Smooth muscle cell (in vitro differentiated cells): ENCODE data around the gene MICAL3. TPM values are rescaled to one million over a fixed set of nuclear protein-coding genes. Genes with fewer than 3 reads are reported as not detected.

ENCODE experiments used
- DNase-seq: peaks from one replicate; lab custom pipeline; 2025; ENCODE audit not compliant: unreplicated experiment; lab: John Stamatoyannopoulos, UW
- H2AFZ ChIP-seq: fragments of 200-600 bp; sonication (generic); 2 replicates; pipeline ENCODE4 v1.6.0; 2016; ENCODE audit warnings: antibody characterized with exemption, low read depth, mild to moderate bottlenecking
- H3F3A ChIP-seq: fragments of 200-600 bp; sonication (generic); 2 replicates; pipeline ENCODE4 v1.6.0; 2017; ENCODE audit warnings: antibody characterized with exemption, low read depth
- H3K27ac ChIP-seq: fragments of 200-600 bp; sonication (generic); 2 replicates; pipeline ENCODE4 v1.5.1; 2016; ENCODE audit warnings: low read depth, mild to moderate bottlenecking
- H3K27me3 ChIP-seq: fragments of 200-600 bp; sonication (generic); 2 replicates; pipeline ENCODE4 v1.6.1; 2016; ENCODE audit warnings: low read depth, mild to moderate bottlenecking
- H3K36me3 ChIP-seq: fragments of 200-600 bp; sonication (generic); 2 replicates; pipeline ENCODE4 v1.5.1; 2016; ENCODE audit warnings: low read depth
- H3K4me1 ChIP-seq: fragments of 200-600 bp; sonication (generic); 2 replicates; pipeline ENCODE4 v1.5.1; 2016; ENCODE audit warnings: low read depth
- H3K4me2 ChIP-seq: fragments of 200-600 bp; sonication (generic); 2 replicates; pipeline ENCODE4 v1.6.0; 2016; ENCODE audit warnings: mild to moderate bottlenecking
- H3K4me3 ChIP-seq: fragments of 200-600 bp; sonication (generic); 2 replicates; pipeline ENCODE4 v1.5.1; 2016; ENCODE audit warnings: mild to moderate bottlenecking
- H3K79me2 ChIP-seq: fragments of 200-600 bp; sonication (generic); 2 replicates; pipeline ENCODE4 v1.6.0; 2016; ENCODE audit warnings: low read depth, mild to moderate bottlenecking
- H3K9ac ChIP-seq: fragments of 200-600 bp; sonication (generic); 2 replicates; pipeline ENCODE4 v1.6.0; 2016; ENCODE audit warnings: low read depth
- H3K9me3 ChIP-seq: fragments of 200-600 bp; sonication (generic); replicated peaks from 2 replicates; pipeline ENCODE4 v1.5.1; 2016; ENCODE audit warnings: low read depth
- H4K20me1 ChIP-seq: fragments of 200-600 bp; sonication (generic); 2 replicates; pipeline ENCODE4 v1.6.0; 2016; ENCODE audit warnings: low read depth
- CTCF ChIP-seq: fragments of 200-600 bp; sonication (generic); IDR thresholded peaks from 2 replicates; pipeline ENCODE4 v1.5.1; 2017; ENCODE audit warnings: borderline replicate concordance, mild to moderate bottlenecking, antibody characterized with exemption; ENCODE audit not compliant: insufficient read depth, poor library complexity, severe bottlenecking
- WGBS: methylation state at CpG from one replicate; pipeline ENCODE4 v1.1.7; 2016; ENCODE audit warnings: low lambda C conversion rate; 5-methylcytosine and 5-hydroxymethylcytosine counted together
- polyA plus RNA-seq: library from polyadenylated mRNA; unstranded; fragments of >200 nt; fragmentation: Nextera tagmentation; extraction: Ambion mirVana; gene quantifications from 2 replicates; pipeline ENCODE4 v1.2.1, GENCODE V29; 2016
- total RNA-seq: library from RNA; depleted of rRNA; stranded (reverse); fragments of >200 nt; gene quantifications from 2 replicates; pipeline ENCODE4 v1.2.3, GENCODE V29; 2014

MICAL3 gene
- total and polyA plus RNA-seq, 2 experiments from 2014 or later: 3.1 to 28.6 TPM

GRCh38 chr22:17792299-17792698 lies 232.1 kb downstream of the MICAL3 start:
- H3F3A ChIP-seq: no peaks in the 10 kb centered on the region
- no peak overlapping the region for H3K27ac ChIP-seq
- no peaks in the 10 kb centered on the region for H3K36me3 ChIP-seq
- no peak overlapping the region for H2AFZ ChIP-seq
- WGBS: 79% methylated on average over 5 of the region's 5 CpGs
- H3K9me3 ChIP-seq: no peaks in the 10 kb centered on the region
- TF ChIP-seq CTCF: no peak
- no peak for DNase-seq
- H3K27me3 ChIP-seq: no peaks in the 10 kb centered on the region
- H3K4me2 ChIP-seq: no peak overlapping the region
- no peak overlapping the region for H3K9ac ChIP-seq
- H3K4me3 ChIP-seq: no peak overlapping the region
- H4K20me1 ChIP-seq: no peaks in the 10 kb centered on the region
- H3K4me1 ChIP-seq: peaks cover 1% of the 10 kb centered on the region
- no peaks in the 10 kb centered on the region for H3K79me2 ChIP-seq

GRCh38 chr22:17791196-17791595 lies 233.2 kb downstream of the MICAL3 start:
- H3K27ac ChIP-seq: no peak overlapping the region
- no peaks in the 10 kb centered on the region for H3K27me3 ChIP-seq
- no peaks in the 10 kb centered on the region for H4K20me1 ChIP-seq
- no peaks in the 10 kb centered on the region for H3F3A ChIP-seq
- H2AFZ ChIP-seq: no peak overlapping the region
- peaks cover 5% of the 10 kb centered on the region for H3K4me1 ChIP-seq
- no peak for TF ChIP-seq CTCF
- 96% methylated on average over 21 of the region's 21 CpGs for WGBS
- H3K9ac ChIP-seq: no peak overlapping the region
- H3K4me2 ChIP-seq: no peak overlapping the region
- H3K9me3 ChIP-seq: no peaks in the 10 kb centered on the region
- no peak overlapping the region for H3K4me3 ChIP-seq
- no peaks in the 10 kb centered on the region for H3K79me2 ChIP-seq
- no peaks in the 10 kb centered on the region for H3K36me3 ChIP-seq
- DNase-seq: no peak

- H3K4me1 ChIP-seq: peaks cover 5% of the 10 kb centered on the region
- no peak overlapping the region for H3K4me3 ChIP-seq
- H3K36me3 ChIP-seq: no peaks in the 10 kb centered on the region
- DNase-seq: no peak
- no peaks in the 10 kb centered on the region for H3F3A ChIP-seq
- no peaks in the 10 kb centered on the region for H4K20me1 ChIP-seq
- no peak overlapping the region for H2AFZ ChIP-seq
- no peak overlapping the region for H3K9ac ChIP-seq
- no peak overlapping the region for H3K4me2 ChIP-seq
- H3K27me3 ChIP-seq: no peaks in the 10 kb centered on the region
- no peaks in the 10 kb centered on the region for H3K79me2 ChIP-seq
- WGBS: 97% methylated on average over 27 of the region's 27 CpGs
- no peaks in the 10 kb centered on the region for H3K9me3 ChIP-seq
- no peak for TF ChIP-seq CTCF
- H3K27ac ChIP-seq: no peak overlapping the region
Observed at GRCh38 chr22:17789379-17790200, 234.8 kb downstream of the MICAL3 start.
